Effector memory CD4-positive, alpha-beta T cell (primary cell): ENCODE data around the gene TRIM46.
"Not testable (repeated sequence)": the region's sequence is repeated elsewhere in the genome, so short reads cannot be mapped to it uniquely, and the experiment has no call there.

ENCODE experiments used
- DNase-seq, 3 donors: peaks; one replicate each; pipeline ENCODE4 v3.0.0-alpha.2; 2020
- H3K27ac ChIP-seq: 2 replicates; pipeline ENCODE4 v1.7.0; 2013; ENCODE audit warnings: mild to moderate bottlenecking, low read length, moderate library complexity; ENCODE audit not compliant: insufficient read depth, poor library complexity, severe bottlenecking
- H3K27me3 ChIP-seq: replicated peaks from 2 replicates; pipeline ENCODE4 v1.7.0; 2013; ENCODE audit warnings: mild to moderate bottlenecking, low read length; ENCODE audit not compliant: insufficient read depth, control insufficient read depth, poor library complexity, severe bottlenecking
- H3K36me3 ChIP-seq: 2 replicates; pipeline ENCODE4 v1.7.0; 2013; ENCODE audit warnings: mild to moderate bottlenecking, low read length, moderate library complexity; ENCODE audit not compliant: control insufficient read depth, insufficient read depth
- H3K4me1 ChIP-seq: 2 replicates; pipeline ENCODE4 v1.7.0; 2013; ENCODE audit warnings: low read length, mild to moderate bottlenecking; ENCODE audit not compliant: control insufficient read depth, insufficient read depth, poor library complexity, severe bottlenecking
- H3K4me3 ChIP-seq: 2 replicates; pipeline ENCODE4 v1.7.0; 2013; ENCODE audit warnings: low read length, low read depth, mild to moderate bottlenecking; ENCODE audit not compliant: insufficient read depth, poor library complexity, severe bottlenecking
- H3K9me3 ChIP-seq: 2 replicates; pipeline ENCODE4 v1.7.0; 2013; ENCODE audit warnings: mild to moderate bottlenecking, low read length, moderate library complexity; ENCODE audit not compliant: control insufficient read depth

Gene TRIM46

GRCh38 chr1:155205969-155206593, 32.4 kb downstream of the TRIM46 start:
- no peak for DNase-seq
- Histone ChIP-seq H3K4me3 (no peak overlapping the region), H3K36me3 (no peaks in the 10 kb centered on the region), H3K27ac (no peak overlapping the region), H3K4me1 (peaks cover 26% of the 10 kb centered on the region), H3K27me3 (no peaks in the 10 kb centered on the region), H3K9me3 (no peaks in the 10 kb centered on the region)

- no peaks in the 10 kb centered on the region for H3K9me3 ChIP-seq
- no peaks in the 10 kb centered on the region for H3K27me3 ChIP-seq
- H3K36me3 ChIP-seq = no peaks in the 10 kb centered on the region
- peak; percentile 79 to 83 (median 79) for DNase-seq
- peak overlapping the region; percentile 100 for H3K27ac ChIP-seq
- H3K4me1 ChIP-seq = peaks cover 26% of the 10 kb centered on the region
- no peak overlapping the region for H3K4me3 ChIP-seq
Observed at GRCh38 chr1:155206891-155207805, 33.5 kb downstream of the TRIM46 start.

- Histone ChIP-seq H3K9me3 (no peaks in the 10 kb centered on the region), H3K27ac (peak within 1 kb of the TSS; percentile 100), H3K27me3 (no peaks in the 10 kb centered on the region), H3K4me1 (peaks cover 26% of the 10 kb centered on the region), H3K4me3 (peak within 1 kb of the TSS; percentile 97), H3K36me3 (no peaks in the 10 kb centered on the region)
- no peak for DNase-seq
Observed at GRCh38 chr1:155207806-155208540, 34.3 kb downstream of the TRIM46 start, which contains the start of gene THBS3. THBS3 (minus strand) TSS chr1:155207897; CDS start chr1:155207876, 21 bp downstream.

- peak; percentile 88 to 90 (median 89) for DNase-seq
Observed at GRCh38 chr1:155208541-155209311, 35.1 kb downstream of the TRIM46 start, which contains the start of gene MTX1. MTX1 (plus strand) TSS chr1:155208695; CDS start chr1:155208805, 110 bp downstream.

GRCh38 chr1:155209312-155209721, 35.7 kb downstream of the TRIM46 start:
- peak overlapping the region; percentile 100 for H3K27ac ChIP-seq
- peaks cover 26% of the 10 kb centered on the region for H3K4me1 ChIP-seq
- no peaks in the 10 kb centered on the region for H3K36me3 ChIP-seq
- peak overlapping the region; percentile 97 for H3K4me3 ChIP-seq
- no peaks in the 10 kb centered on the region for H3K9me3 ChIP-seq
- H3K27me3 ChIP-seq = no peaks in the 10 kb centered on the region
- DNase-seq = no peak

More at GRCh38 chr1:155208541-155209311, 35.1 kb downstream of the TRIM46 start, which contains the start of gene MTX1:
- Histone ChIP-seq H3K9me3 (no peaks in the 10 kb centered on the region), H3K4me3 (peak within 1 kb of the TSS; percentile 97), H3K36me3 (no peaks in the 10 kb centered on the region), H3K27ac (peak within 1 kb of the TSS; percentile 100), H3K27me3 (no peaks in the 10 kb centered on the region), H3K4me1 (peaks cover 26% of the 10 kb centered on the region)

- no peaks in the 10 kb centered on the region for H3K27me3 ChIP-seq
- H3K27ac ChIP-seq = no peak overlapping the region
- no peak for DNase-seq
- no peaks in the 10 kb centered on the region for H3K9me3 ChIP-seq
- H3K36me3 ChIP-seq = no peaks in the 10 kb centered on the region
- H3K4me3 ChIP-seq = no peak overlapping the region
- peaks cover 26% of the 10 kb centered on the region for H3K4me1 ChIP-seq
Observed at GRCh38 chr1:155210314-155211104, 36.9 kb downstream of the TRIM46 start.

- not testable (repeated sequence) for H3K27me3 ChIP-seq, H3K27ac ChIP-seq, H3K9me3 ChIP-seq, DNase-seq, H3K36me3 ChIP-seq, H3K4me3 ChIP-seq
- peaks cover 26% of the 10 kb centered on the region for H3K4me1 ChIP-seq
Observed at GRCh38 chr1:155211381-155212050, 37.9 kb downstream of the TRIM46 start.

- peaks cover 22% of the 10 kb centered on the region for H3K4me1 ChIP-seq
- H3K36me3 ChIP-seq, H3K27ac ChIP-seq, H3K27me3 ChIP-seq, H3K4me3 ChIP-seq, DNase-seq, H3K9me3 ChIP-seq: not testable (repeated sequence)
Observed at GRCh38 chr1:155212051-155212440, 38.4 kb downstream of the TRIM46 start.
